Activated naive CD8-positive, alpha-beta T cell treated with anti-CD3 and anti-CD28 coated beads, Interleukin-2, amount 50 U/mL, for 24 hours (primary cell): Measurements from ENCODE around the gene BRICD5.

Experiments
- ATAC-seq: fragments of 150-1000 bp; cut with Tn5 transposase; one replicate; pipeline ENCODE4 v1.10.0; 2021
- DNase-seq: peaks from one replicate; pipeline ENCODE4 v3.0.0; 2021
- H3K27ac Mint-ChIP-seq: one replicate; pipeline ENCODE4 v1.8.0; 2021; ENCODE audit warnings: mild to moderate bottlenecking, mixed read lengths
- H3K27me3 Mint-ChIP-seq: one replicate; pipeline ENCODE4 v1.8.0; 2021; ENCODE audit warnings: mixed read lengths
- H3K36me3 Mint-ChIP-seq: one replicate; pipeline ENCODE4 v1.8.0; 2021; ENCODE audit warnings: low read depth, mixed read lengths
- H3K4me1 Mint-ChIP-seq: one replicate; pipeline ENCODE4 v1.8.0; 2021; ENCODE audit warnings: mixed read lengths
- H3K4me3 Mint-ChIP-seq: one replicate; pipeline ENCODE4 v1.8.0; 2021; ENCODE audit warnings: mild to moderate bottlenecking, moderate library complexity, mixed read lengths
- H3K9me3 Mint-ChIP-seq: one replicate; pipeline ENCODE4 v1.8.0; 2021; ENCODE audit warnings: mixed read lengths

Gene BRICD5

DNA sequence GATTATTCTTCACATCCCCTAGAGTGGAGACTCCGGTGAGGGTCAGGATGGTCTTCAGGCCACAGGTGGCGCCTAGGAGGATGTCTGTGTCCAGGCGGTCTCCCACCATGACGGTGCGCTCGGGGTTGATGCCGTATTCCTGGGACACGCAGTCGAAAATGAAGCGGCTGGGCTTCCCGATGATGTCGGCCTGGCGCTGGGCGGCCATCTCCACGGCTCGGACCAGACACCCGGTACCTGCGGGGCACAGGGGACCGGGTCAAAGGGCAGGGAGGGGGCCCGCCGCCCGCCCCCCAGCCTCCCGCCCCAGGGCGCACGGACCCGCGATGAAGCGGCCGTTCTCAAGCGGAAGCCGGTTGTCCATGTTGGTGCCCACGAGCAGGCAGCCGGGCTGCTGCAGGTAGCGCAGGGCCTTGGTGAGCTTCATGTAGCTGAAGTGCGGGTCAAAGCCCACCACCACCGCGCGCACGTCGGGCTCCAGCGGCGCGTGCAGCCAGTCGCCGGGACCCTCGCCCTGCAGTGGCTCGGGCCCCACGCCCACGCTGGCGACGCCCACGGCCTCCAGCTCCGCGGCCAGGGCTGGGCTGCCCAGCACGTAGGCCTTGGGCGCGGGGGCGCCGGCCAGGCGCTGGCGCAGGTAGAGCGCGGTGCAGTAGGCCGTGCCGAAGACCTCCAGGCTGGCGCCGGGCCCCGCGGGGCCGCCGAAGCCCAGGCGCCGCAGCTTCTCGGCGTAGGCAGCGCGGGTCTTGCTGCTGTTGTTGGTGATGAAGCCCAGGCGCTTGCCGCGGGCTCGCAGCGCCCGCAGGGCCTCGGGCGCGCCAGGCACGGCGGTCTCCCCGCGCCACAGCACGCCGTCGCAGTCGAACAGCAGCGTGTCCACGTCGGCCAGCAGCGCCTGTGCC is 3.4 kb upstream of the BRICD5 start:
- Mint-ChIP-seq H3K27me3 (no peaks in the 10 kb centered on the region), H3K4me3 (peak overlapping the region; percentile 83), H3K9me3 (no peaks in the 10 kb centered on the region), H3K4me1 (peaks cover 24% of the 10 kb centered on the region), H3K36me3 (peaks cover 21% of the 10 kb centered on the region), H3K27ac (peak overlapping the region; percentile 53)
- no peak for ATAC-seq
- no peak for DNase-seq

GRCh38 chr16:2212362-2213324 is 2.0 kb upstream of the BRICD5 start:
- peak overlapping the region; percentile 83 for H3K4me3 Mint-ChIP-seq
- peaks cover 27% of the 10 kb centered on the region for H3K36me3 Mint-ChIP-seq
- DNase-seq (no peak), ATAC-seq (no peak)
- H3K4me1 Mint-ChIP-seq = peaks cover 28% of the 10 kb centered on the region
- peak overlapping the region; percentile 53 for H3K27ac Mint-ChIP-seq
- H3K9me3 Mint-ChIP-seq = no peaks in the 10 kb centered on the region
- no peaks in the 10 kb centered on the region for H3K27me3 Mint-ChIP-seq

DNA sequence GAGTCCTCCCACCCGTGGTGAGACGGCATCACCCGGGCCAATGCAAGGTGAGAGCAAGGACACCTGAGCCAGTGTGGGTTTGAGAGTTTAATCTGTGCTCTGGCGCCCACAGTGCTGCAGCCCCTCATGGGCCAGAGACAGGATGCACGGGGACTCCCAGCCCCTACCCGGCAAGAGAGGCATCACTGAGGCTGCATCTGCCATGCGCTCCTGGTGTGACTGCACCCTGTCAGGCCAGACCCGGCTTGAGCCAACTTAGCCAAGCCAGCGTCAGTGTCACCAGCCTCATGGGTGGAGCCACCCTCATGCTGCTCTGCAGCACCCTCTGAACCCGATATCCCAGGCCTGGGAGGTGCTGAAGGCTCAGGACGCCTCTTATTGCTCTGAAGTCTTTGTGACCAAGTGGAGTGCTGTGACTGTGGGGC is 1.3 kb upstream of the BRICD5 start:
- DNase-seq (no peak), ATAC-seq (no peak)
- Mint-ChIP-seq H3K36me3 (peaks cover 30% of the 10 kb centered on the region), H3K27me3 (no peaks in the 10 kb centered on the region), H3K27ac (no peak overlapping the region), H3K4me1 (peaks cover 31% of the 10 kb centered on the region), H3K4me3 (peak overlapping the region; percentile 63), H3K9me3 (no peaks in the 10 kb centered on the region)

DNA sequence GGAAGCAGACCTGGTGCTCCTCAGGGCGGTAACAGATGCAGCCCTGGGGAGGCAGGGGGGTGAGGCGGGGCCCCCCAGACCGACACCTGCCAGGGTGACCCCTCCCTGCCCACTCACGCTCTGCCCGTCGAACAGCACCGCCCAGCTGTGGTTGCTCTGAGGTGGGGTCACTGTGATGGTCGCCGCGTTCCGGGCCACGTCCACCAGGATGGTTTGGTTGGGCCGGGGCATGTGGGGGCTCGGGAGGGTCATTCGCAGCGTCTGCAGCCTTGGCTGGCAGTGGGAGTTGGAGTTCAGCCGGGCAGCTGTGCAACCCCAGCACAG is 692 bp downstream of the BRICD5 start:
- Mint-ChIP-seq H3K36me3 (peaks cover 33% of the 10 kb centered on the region), H3K4me3 (no peak overlapping the region), H3K9me3 (no peaks in the 10 kb centered on the region), H3K27ac (no peak overlapping the region), H3K27me3 (no peaks in the 10 kb centered on the region), H3K4me1 (peaks cover 31% of the 10 kb centered on the region)
- ATAC-seq = no peak
- no peak for DNase-seq

DNA sequence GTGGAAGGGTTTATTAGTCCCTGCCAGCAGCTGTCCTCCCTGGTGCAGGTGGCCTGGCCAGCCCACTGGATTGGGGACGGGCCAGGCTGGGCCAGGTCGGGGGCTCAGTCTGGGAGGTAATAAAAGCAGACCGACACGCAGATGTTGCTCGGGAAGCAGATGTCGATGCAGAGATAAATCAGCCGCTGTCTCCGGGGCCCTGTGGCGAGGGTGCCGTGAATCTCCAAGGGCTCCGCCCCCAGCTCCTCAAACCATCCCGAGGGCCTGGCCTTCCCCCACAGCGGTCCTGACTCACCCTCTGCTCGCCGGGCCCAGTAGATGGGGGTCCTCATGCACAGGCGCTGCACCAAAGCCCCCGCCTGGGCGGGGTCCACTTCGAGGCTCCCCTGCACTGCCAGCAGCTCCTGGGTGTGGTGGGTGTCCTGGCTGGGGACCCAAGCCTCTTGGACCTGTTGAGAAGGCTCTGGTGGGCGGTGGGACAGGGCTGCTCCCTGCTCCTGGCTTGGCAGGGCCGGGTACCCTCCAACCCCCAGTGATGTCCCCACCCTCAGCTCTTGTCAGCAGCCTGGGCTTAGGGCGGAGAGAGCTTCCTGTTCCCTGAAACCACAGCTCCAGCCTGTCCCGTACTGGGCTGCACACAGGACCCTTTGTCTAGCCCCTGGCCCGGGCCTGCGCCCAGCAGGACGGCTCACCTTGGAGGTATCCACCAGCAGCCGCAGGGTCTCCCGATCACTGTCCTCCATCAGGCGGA is 1.2 kb downstream of the BRICD5 start:
- Mint-ChIP-seq H3K9me3 (no peaks in the 10 kb centered on the region), H3K27ac (no peak overlapping the region), H3K4me1 (peaks cover 35% of the 10 kb centered on the region), H3K27me3 (no peaks in the 10 kb centered on the region), H3K4me3 (no peak overlapping the region), H3K36me3 (peaks cover 33% of the 10 kb centered on the region)
- no peak for DNase-seq
- no peak for ATAC-seq

DNA sequence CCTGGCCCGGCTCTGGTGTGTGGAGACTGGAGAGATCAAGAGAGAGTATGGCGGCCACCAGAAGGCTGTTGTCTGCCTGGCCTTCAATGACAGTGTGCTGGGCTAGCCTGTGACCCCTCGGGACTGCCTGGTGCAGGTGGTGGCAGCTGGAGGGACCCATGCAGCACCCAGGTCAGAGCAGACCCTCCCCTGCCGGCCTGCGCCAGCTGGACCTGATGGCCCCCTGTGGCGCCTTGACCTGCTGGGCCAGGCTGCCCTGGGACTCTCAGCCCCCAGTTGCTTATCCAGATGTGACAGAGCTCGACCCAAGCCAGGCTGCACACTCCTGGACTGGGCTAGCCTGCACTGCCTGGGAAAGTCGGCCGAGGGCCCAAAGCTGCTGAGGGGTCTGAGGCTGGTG is 1.9 kb downstream of the BRICD5 start:
- peaks cover 33% of the 10 kb centered on the region for H3K36me3 Mint-ChIP-seq
- H3K27me3 Mint-ChIP-seq = no peaks in the 10 kb centered on the region
- H3K4me1 Mint-ChIP-seq = peaks cover 40% of the 10 kb centered on the region
- DNase-seq (no peak), ATAC-seq (no peak)
- no peak overlapping the region for H3K27ac Mint-ChIP-seq
- H3K4me3 Mint-ChIP-seq = no peak overlapping the region
- no peaks in the 10 kb centered on the region for H3K9me3 Mint-ChIP-seq

DNA sequence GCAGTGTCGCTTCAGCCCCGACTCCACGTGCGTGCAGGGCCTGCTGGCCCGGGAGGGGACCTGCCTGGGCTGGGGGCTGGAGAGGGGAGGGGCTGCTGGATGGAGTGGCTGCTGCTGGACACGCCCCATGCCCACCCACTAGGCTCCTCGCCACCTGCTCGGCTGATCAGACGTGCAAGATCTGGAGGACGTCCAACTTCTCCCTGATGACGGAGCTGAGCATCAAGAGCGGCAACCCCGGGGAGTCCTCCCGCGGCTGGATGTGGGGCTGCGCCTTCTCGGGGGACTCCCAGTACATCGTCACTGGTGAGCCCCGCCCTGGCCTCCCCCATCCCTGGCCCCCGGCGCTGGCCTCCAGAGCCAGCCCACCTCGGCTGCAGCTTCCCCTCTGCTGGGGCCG is 2.4 kb downstream of the BRICD5 start:
- Mint-ChIP-seq H3K4me1 (peaks cover 37% of the 10 kb centered on the region), H3K36me3 (peaks cover 28% of the 10 kb centered on the region), H3K27ac (no peak overlapping the region), H3K27me3 (no peaks in the 10 kb centered on the region), H3K9me3 (no peaks in the 10 kb centered on the region), H3K4me3 (no peak overlapping the region)
- DNase-seq = no peak
- ATAC-seq = no peak

DNA sequence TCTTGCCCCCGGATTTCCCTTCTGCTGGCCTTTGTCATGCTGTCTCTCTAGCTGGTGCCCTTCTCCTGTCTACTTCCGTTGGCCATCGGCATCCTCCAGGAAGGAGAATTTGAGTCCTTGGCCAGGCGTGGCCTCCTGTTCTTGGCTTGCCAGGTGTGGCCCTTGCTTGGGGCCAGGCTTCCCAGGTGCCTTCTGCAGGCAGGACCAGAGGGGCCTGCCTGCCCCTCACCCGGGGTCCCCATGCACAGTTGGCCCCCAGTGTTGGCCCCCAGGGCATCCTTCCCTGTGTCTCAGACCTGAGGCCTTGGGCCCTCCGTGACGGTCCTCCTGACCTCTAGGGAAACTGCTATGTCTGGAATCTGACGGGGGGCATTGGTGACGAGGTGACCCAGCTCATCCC is 2.8 kb downstream of the BRICD5 start:
- peaks cover 26% of the 10 kb centered on the region for H3K36me3 Mint-ChIP-seq
- H3K27ac Mint-ChIP-seq = peak overlapping the region; percentile 30
- peaks cover 33% of the 10 kb centered on the region for H3K4me1 Mint-ChIP-seq

GRCh38 chr16:2206780-2207433 is 3.8 kb downstream of the BRICD5 start:
- no peak for DNase-seq
- no peak for ATAC-seq
- no peaks in the 10 kb centered on the region for H3K27me3 Mint-ChIP-seq
- peaks cover 26% of the 10 kb centered on the region for H3K4me1 Mint-ChIP-seq
- H3K36me3 Mint-ChIP-seq = peaks cover 18% of the 10 kb centered on the region
- no peaks in the 10 kb centered on the region for H3K9me3 Mint-ChIP-seq
- peak overlapping the region; percentile 87 for H3K4me3 Mint-ChIP-seq
- peak overlapping the region; percentile 88 for H3K27ac Mint-ChIP-seq

More for the DNA sequence above, 2.8 kb downstream of the BRICD5 start:
- peak overlapping the region; percentile 87 for H3K4me3 Mint-ChIP-seq
- no peaks in the 10 kb centered on the region for H3K9me3 Mint-ChIP-seq
- ATAC-seq = no peak
- no peaks in the 10 kb centered on the region for H3K27me3 Mint-ChIP-seq
- no peak for DNase-seq

- H3K27ac Mint-ChIP-seq = peak overlapping the region; percentile 88
These were observed 4.3 kb downstream of the BRICD5 start for GRCh38 chr16:2206420-2206779.

DNA sequence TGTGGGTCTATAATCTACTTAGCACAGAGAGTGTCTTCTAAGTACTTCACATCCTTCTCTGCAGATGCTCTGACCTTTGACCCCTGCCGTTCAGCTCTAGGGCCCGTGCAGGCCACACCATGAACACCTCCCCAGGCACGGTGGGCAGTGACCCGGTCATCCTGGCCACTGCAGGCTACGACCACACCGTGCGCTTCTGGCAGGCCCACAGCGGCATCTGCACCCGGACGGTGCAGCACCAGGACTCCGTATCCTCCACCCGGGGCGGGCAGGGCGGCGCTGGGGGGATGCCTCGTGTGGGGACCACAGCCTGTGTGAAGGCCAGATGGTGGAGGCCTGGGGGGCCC is 4.7 kb downstream of the BRICD5 start:
- Mint-ChIP-seq H3K4me3 (peak overlapping the region; percentile 87), H3K4me1 (peaks cover 25% of the 10 kb centered on the region), H3K9me3 (no peaks in the 10 kb centered on the region), H3K36me3 (peaks cover 18% of the 10 kb centered on the region), H3K27ac (peak overlapping the region; percentile 88), H3K27me3 (no peaks in the 10 kb centered on the region)
- ATAC-seq = peak; percentile 8
- no peak for DNase-seq

More at GRCh38 chr16:2206420-2206779, 4.3 kb downstream of the BRICD5 start:
- ATAC-seq (no peak), DNase-seq (no peak)
- no peaks in the 10 kb centered on the region for H3K27me3 Mint-ChIP-seq
- peaks cover 18% of the 10 kb centered on the region for H3K36me3 Mint-ChIP-seq
- H3K4me3 Mint-ChIP-seq = peak overlapping the region; percentile 87
- no peaks in the 10 kb centered on the region for H3K9me3 Mint-ChIP-seq
- H3K4me1 Mint-ChIP-seq = peaks cover 25% of the 10 kb centered on the region

DNA sequence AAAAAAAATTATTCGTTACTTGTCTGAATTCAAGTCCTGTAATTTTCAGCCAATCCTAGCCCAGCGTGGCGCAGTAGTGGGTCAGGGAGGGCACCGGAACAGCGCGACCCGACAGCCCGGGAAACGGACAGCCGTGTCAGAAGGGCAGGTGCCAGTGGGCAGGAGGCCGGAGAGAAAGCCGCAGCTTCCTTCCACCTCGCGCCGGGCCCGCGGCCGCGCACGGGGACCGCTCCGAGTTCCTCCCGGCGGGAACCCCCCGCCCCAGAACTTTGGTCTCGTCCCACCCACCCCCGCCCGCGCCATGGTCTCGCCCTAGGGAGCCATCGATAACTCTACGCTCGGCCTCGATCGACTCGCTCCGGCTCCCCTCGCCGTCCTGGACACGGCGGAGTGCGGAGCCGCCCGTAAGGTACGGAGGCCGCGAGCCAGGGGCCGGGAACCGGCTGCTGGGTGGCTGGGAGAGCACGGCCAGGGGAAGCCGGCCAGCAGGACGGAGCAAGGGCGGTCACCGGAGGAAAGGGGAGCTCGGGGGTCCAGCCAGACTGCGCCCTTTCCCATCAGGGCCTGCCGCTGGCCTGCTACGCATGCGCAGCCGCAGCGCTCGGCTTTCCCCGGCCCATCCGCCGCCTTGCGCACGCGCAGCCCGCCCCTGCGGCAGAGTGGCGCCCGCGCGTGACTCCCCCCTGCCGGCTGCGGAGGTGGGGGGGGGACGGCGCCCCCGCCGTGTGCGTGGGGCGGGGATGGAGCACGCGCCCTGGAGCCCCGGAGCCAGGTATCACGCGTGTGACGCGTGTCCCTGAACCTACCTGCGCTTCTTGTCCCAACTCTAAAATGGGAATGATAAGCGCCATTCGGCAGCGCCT is 5.3 kb downstream of the BRICD5 start, which contains the start of gene MLST8:
Gene MLST8, plus strand, starts transcription at position 351 of the 863 bp plus-strand sequence. CDS start 632 bp downstream, outside the sequence.
- ATAC-seq (peak; percentile 75), DNase-seq (peak; percentile 90)
- peaks cover 18% of the 10 kb centered on the region for H3K36me3 Mint-ChIP-seq
- peaks cover 25% of the 10 kb centered on the region for H3K4me1 Mint-ChIP-seq
- H3K4me3 Mint-ChIP-seq = peak within 1 kb of the TSS; percentile 87
- peak within 1 kb of the TSS; percentile 88 for H3K27ac Mint-ChIP-seq
- H3K27me3 Mint-ChIP-seq = peaks cover under 1% of the 10 kb centered on the region
- no peaks in the 10 kb centered on the region for H3K9me3 Mint-ChIP-seq

GRCh38 chr16:2204416-2205103 is 6.1 kb downstream of the BRICD5 start:
- DNase-seq (no peak), ATAC-seq (no peak)
- H3K36me3 Mint-ChIP-seq = peaks cover 18% of the 10 kb centered on the region
- peak overlapping the region; percentile 78 for H3K27ac Mint-ChIP-seq
- H3K4me1 Mint-ChIP-seq = peaks cover 25% of the 10 kb centered on the region
- H3K27me3 Mint-ChIP-seq = peaks cover 3% of the 10 kb centered on the region
- H3K9me3 Mint-ChIP-seq = no peaks in the 10 kb centered on the region
- peak overlapping the region; percentile 87 for H3K4me3 Mint-ChIP-seq
